NCI-H2107 (cell line): ENCODE data around the gene ANKRD53.

Source experiments
- DNase-seq: peaks from one replicate; lab custom pipeline; 2025; lab: John Stamatoyannopoulos, UW

Gene ANKRD53, protein sequence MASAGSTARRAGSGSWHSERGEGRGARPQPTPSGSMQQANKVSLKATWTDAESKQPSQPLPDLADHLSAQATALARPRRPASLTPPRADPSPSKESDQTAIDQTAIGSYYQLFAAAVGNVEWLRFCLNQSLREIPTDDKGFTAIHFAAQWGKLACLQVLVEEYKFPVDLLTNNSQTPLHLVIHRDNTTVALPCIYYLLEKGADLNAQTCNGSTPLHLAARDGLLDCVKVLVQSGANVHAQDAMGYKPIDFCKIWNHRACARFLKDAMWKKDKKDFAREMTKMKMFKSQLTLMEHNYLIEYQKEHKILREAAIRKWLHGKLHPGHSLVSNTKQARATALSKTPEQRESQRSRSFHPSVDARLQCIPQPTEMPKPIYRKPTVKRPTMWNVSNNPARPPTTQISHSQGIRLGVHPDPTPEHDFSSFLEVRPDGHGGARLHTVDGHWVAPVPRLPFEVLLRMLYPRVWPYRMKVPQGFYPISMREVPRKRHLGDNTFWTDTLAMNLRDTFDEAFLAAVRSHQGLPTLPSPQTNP

DNA sequence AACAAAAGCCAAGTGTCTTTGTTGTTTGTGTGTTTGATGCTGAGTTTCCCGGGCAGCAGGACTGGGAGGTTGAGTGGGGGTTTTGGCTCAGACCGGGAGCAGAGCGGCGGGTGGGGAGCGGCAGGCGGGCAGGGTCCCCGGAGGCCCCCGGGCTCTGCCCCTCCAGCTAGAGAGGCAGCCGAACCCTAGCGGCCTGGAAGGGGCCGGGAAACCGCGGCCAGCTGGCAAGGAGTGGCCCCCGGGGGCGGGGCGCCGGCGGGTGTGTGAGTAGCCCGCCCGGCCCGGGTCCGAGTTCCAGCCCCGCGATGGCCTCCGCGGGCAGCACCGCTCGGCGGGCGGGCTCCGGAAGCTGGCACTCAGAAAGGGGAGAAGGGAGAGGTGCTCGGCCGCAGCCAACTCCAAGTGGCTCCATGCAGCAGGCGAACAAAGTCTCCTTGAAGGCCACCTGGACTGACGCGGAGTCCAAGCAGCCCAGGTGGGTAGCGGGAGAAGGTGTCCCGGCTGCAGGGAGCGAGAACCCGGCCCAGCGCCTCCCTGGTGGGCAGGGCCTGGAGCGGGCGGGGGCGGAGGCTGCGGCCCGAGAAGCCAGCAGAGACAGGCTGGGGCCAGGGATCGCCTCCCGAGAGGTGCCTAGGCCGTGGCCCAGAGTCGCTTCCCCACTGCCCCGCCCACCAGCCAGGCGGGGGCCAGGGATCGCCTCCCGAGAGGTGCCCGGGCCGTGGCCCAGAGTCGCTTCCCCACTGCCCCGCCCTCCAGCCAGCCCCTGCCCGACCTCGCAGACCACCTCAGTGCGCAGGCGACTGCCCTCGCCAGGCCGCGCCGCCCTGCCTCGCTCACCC lies at the start of gene ANKRD53:
ANKRD53 (plus strand) TSS at position 290 of the 839 bp plus-strand sequence; CDS start at position 306, 16 bp downstream.
- DNase-seq = no peak

DNA sequence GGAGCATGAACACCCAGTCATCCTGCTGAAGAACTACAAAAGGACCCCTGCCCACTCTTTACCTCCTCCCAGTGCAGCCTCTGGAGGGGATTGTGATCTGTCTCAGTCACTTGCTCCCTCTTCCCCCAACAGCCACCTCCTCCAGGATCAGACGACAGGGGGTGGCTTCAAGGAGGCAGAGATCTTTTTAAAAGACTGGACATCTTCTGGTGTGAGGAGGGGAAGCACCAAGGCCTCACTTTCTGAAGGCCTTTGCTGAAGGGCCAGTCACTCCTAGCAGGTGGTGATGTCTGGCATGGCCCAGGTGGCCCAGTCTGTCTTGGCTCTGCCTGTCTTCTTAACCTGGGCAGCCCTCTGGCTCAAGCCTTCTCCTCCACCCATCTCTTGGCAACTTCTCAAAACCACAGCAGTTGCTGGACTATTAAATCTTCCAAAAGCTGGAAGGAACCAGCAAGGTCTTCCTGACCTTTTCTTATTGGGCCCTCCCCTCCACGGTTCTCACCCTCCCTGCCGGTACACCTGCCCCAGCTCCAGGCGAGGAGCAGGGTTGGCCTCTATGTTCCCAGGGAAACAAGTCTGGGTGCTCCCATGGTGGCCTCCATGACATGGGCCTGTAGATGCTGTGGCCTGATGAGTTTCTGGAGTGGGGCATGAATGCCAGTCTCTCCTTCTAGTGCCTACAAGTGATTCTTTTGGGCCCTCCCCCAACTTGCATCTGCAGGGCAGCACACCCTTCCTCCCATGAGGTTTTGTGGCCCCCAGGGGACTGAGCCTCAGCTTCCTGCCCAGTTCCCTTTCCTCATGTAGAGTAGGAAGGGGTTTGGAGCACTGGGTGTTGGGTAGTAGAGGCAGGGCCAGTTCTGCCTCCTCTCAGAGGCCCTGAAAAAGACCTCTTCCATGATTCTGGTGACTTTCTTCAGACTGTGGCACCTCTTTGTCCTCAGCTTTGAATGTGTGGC lies 47.8 kb upstream of the ANKRD53 start:
- DNase-seq = no peak

DNA sequence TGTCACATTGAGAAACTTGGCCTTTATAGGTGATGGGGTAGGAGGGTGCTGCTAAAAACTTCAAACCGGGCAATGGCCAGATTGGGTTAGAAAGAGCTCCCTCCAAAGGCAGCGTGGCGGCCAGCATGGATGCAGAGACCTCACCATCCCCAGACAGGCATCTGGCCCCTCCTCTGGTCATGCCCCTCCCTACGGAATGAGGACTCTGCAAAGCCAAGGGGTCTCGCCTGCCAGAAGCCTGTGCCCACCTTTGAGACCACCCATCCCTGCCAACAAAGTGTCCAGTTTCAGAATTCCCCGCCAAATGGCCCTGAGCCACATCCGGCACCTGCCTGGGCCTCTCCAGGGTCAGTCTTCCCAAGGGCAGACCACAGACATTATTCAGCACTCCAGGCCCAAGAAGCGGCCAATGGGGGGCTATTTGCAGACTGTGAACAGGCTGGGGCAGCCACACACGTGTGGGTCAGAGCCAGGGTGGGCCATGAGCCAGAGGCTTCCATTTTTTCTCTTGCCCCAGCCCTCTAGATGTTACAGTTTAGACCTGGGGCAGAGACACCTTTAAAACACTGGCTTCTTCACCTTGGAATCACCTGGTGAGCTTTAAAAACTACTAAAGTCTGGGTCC lies 46.9 kb upstream of the ANKRD53 start:
- no peak for DNase-seq

DNA sequence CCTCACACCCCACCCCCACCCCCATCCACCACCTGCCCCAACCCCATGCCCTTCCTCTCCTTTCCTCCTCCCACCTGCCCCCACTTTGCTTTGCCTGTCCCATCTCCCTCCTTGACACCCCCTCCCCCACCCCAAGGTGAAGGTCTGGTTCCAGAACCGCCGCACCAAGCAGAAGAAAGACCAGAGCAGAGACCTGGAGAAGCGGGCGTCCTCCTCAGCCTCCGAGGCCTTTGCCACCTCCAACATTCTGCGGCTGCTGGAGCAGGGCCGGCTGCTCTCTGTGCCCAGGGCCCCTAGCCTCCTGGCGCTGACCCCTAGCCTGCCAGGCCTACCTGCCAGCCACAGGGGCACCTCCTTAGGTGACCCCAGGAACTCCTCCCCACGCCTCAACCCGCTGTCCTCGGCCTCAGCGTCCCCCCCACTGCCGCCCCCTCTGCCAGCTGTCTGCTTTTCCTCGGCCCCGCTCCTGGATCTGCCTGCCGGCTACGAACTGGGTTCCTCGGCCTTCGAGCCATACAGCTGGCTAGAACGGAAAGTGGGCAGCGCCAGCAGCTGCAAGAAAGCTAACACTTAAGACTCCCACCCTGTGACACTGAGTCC lies 45.7 kb upstream of the ANKRD53 start:
- DNase-seq = no peak

DNA sequence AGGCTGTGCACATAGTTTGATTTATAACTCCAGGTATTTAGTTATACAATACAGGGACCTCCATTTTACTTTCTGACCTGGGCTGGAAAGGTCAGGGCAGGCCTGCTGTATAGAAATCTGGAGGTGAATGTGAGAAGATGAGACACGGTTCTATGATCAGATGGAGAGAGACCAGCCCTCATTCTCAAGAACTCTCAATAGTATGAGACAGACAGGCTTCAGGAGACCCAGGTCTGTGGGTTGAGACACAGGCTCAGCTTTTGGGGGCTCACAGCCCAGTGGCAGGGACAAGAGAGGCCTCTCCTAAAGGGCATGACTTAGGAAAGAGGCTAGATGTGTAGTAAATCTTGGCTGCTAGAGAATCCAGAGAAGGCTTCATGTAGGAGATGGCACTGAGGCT lies 43.4 kb upstream of the ANKRD53 start:
- no peak for DNase-seq

DNA sequence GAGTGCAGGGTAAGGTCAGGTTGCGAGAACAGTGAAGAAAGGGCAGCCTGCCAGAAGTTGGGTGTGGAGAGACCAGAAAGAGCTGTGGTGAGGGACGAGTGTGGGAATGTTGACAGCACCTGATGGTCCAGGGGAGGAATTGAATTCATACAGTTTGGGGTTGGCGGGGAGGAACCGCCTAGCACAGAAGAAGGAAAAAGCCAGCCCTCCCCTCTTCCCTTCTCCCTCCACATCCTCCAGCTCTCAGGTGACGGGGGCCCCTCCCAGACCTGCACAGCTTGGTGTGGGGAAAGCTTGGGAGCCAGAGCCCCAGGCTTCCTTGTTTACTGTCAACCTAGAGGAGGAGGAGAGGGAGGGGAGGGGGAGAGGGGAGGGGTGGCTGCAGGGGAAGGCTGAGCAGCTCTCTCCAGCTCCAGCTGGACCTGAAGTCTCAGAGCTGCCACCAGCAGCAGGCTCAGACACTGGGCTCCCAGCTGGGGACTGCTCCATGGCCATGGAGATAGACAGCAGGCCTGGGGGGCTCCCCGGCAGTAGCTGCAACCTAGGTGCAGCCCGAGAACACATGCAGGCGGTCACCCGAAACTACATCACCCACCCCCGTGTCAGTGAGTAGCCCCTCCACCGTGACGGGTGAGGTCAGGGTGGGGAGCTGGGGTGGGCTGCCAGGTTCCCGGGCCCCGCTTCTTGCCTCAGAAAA lies 42.8 kb upstream of the ANKRD53 start, which contains the start of gene ATP6V1B1:
ATP6V1B1 (plus strand) TSS at position 433 of the 697 bp plus-strand sequence; CDS start at position 488, 55 bp downstream.
- DNase-seq = peak; percentile 48

DNA sequence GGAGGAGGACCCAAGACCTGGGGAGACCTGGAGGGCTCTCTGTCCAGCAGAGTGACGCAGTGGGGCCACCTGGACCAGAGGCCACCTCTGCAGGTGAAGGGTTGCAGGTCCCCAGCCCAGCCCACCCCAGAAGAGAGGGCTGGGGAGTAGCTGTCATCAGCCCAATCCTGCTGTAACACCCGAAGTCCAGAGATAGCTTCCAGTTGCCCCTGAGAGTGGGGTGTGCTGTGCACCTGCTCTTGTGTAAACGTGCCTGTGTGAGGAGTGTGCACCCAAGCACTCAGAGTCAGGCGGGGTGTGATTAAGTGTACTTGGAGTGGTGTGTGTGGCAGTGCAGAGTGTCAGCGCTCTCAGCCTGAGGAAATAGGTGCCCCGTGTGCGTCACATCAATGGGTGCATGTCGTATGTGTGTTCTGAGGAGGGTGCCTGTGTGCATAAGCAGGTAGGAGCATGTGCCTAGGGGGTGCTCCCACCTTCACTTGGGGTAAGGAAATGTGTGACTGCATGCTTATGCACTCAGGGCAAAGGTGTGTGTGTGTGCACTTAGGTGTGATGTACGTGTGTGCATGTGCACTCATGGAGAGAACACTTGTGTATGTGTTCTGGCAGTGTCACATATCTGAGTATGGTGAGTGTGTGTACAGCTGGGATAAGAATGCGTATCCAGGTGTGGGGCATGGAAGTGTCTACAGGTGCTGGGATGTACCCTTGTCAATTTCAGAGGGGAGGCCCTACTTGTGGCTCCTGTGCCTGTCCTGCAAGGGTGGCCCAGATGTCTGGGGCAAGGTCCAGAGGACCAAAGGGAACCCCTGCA lies 42.1 kb upstream of the ANKRD53 start:
- no peak for DNase-seq

DNA sequence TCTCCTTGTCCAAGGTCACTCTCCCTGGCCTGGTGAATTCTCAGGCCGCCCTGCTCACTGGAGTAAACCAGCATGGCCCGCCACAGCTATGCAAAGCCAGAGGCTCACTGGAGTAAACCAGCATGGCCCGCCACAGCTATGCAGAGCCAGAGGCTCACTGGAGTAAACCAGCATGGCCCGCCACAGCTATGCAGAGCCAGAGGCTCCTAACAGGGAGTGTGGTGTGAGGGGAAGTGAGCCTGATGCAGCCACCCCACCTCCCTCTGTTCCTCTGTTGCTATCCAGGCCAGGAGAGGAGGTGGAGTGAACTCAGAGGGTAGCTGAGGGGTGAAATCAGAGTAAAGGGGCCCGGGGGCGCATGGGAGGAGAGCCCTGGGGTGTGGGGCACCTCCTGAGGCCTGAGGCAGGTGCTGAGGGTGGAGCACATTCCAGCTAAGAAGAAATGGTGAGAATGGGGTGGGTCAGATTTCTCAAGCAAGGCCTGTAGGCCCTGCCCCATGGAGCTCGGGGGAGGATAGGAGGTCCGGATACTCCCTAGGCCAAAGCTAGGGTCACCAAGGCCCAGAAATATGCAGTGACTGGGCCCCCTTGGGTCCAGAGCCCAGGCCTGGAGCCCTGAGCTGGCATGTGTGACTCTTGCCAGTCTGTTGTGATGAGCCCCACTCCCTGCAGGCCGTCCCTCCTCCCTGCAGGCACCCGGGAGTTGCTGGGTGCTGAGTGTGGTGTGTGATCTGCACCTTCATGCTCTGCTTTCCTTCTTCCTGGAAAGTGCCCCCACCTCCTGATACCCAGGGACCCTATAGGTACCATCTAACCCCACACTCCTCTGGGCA lies 41.2 kb upstream of the ANKRD53 start:
- no peak for DNase-seq

DNA sequence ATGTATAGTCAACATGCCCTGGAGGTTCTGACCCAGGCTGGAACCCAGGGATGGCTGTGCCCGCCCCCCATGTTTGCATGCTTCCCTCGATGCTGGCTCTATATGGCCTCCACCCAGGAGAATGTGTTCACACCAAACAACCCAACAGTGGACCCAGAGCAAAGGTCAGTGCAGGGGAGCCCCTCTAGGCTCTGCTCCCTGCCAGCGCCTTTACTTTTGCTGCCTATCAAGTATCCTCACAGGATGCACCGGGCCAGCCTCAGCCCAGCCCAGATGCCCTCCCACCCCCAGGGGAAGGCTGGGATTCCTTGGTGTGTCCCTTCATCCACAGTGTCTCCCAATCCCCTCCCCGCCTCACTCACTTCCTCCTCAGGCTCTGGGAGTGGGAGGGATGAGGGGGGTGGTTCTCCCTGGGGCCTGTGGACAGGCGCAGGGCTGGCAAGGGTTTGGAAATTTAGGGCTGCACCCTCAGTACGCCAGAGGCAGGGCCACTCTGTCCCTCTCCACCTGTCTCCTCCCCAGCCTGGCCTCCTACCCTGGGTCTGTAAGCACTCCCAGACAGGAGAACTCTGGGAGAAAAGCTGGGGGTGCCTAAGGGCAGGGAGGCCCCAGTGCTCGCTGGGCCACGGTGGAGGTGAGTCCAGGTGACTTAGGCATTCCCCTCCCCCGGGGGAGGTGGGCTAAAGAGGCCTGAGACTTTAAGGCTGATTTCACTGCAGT lies 40.4 kb upstream of the ANKRD53 start:
- no peak for DNase-seq

DNA sequence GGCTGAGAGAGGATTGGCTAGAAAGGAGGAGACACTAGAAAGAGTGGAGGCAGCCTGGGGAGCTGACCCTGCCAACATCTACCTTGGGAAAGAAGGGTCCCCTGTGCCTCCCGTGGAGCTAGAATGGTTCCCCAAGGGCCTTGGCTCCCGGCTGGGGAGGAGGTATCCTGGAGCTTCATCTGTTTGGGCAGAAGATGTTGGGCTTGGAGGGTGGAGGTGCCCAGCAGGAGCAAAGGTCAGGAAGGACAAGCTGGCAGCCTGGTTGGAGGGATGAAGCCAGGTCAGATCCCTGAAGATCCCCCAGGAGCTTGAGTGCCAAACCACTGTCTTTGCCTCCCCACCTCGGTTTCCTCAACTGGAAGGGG lies 39.9 kb upstream of the ANKRD53 start:
- no peak for DNase-seq

DNA sequence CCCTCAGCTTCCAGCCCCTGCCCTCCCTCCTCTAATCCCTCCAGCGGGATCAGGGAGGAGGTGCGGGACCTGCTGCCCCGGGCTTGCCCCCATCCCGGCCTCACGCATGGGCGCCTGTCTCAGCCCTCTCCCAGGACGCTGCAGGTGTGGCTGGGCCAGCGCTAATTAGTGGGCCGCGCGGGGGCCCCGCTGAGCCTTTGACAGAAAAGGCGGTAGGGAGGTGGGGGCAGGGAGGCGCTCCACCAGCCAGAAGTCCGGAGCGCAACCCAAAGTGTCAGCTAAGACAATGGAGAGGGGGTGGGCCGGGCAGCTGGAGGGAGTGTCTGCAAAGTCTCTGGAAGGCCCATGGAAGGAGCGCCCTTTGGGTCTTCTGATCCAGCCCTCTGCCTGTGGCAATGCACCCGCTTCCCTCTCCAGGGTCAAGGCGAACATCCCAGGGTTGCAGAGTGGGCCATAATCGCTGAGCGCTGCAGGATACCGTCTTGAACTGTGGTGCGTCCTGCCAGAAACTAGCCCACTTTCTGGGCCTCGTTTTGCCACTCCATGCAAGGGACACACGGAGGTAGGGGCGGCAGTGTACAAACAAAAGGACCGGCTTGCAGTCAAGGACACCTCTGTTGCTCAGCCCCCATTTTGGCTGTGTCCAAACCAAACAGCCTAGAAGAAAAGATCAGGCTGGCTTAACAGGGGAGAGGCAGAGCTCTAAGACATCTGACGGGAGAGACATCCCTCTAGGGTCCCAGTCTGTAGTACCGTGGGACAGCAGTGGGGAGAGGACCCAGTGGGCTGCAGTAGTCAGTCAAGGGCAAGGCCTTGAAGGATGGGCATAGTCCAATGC lies 39.2 kb upstream of the ANKRD53 start:
- DNase-seq = no peak

DNA sequence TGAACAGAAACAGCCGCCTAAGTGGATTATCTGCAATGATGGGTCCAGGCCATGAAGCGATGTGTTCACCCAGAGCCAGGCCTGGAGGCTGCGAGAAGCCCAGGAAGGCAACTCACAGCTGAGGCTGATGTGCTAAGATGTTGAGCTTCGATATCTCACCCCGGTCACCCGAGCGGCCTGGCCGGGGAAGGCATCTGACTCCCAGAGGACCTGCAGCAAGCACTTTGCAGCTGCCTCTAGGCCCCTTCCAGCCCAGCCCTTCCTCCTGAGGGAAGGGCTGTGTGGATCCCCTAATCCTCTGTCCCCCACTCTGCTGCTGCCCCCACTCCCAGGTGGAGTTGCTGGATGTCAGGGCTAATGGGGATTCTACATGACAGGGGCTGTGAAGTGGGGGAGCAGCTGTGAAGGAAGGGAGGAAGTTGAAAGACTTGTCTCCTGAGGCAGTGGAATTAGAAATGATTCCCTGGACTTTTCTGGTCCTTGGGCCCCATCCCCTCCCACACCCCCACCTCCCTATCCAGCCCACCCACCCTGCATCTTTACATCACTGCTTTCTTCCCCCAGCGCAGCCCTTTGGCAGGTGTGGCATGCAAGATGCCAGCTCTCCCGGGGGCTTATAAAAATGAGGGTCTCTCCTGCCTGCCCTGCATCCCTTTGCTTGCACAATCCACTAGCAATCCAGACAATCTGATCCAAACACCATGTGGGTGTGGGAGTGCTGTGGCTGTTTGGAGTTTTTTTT lies 38.4 kb upstream of the ANKRD53 start:
- no peak for DNase-seq

DNA sequence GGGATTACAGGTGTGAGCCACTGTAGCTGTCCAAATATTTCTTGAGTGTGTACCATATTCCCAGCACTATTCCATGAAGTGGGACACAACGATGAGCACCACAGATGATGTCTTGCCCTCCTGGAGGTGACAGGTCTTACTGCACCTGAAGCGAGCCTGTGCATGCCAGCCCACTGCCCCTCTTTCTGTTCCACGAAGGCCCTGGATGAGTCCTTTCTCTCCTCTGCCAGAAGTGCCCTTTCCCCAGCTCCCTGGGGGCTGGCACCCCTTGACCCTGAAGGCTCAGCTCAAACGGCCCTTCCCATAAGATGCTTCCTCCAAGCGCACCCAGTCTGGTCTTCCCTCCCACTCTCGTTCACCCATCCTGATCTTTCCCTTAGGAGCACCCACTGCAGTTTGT lies 37.2 kb upstream of the ANKRD53 start:
- DNase-seq = no peak

DNA sequence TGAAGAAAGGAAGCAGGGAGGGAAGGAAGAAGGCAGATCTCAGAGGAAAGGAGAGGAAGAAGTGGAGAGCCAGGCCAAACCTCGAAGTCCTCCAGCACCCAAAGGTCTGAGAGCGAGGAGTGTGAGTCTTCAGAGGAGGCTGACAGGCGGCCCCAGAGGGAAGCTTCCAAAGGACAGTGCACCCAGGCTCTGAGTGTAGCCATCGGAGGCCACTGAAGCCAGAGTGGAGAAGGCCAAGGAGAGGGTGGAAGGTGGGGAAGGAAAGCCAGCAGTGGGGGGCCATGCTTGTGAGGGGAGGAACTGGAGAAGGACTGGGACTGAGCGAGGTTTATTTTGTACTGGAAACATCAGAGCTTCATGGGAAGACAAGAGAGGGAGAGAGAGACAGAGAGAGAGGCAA lies 36.7 kb upstream of the ANKRD53 start:
- DNase-seq = no peak

DNA sequence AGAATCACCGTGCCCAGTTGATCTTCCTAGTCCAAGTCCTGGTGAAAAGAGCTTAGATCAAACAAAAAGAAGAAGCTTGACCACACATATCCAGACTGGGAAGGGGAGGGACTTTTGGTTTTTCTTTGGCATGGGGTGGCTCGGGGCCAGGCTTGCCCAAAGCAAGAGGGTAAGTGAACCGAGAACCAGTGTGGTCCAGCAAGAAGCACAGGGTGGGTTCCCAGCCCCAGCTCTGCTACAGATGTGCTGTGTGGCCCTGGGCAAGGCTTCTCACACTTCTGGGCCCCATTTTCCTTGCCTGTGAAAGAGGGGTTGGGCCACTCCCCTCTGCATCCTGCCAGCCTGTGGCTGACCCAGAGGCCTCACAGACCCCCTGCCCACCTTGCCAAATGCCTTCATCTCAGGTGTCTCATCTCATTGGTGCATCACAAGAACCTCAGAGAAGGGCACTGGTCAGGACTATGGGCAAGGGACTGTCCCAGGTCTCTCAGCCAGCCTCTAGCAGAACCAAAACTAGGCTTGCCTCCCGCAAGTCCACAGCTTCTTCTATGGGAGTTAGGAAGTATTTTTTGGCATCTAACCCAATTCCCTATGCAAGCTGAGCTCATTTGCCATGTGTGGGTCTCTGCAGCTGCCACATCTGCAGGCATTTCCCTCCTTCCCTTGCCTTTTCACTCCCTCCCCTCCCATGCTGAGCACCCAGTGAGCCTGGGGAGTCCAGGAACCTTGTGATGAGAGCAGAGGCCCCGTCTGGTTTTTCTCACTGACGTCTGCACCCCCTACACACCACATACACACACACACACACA lies 35.8 kb upstream of the ANKRD53 start:
- DNase-seq = no peak
